Measurements from ENCODE around the gene ABLIM2.

ABLIM2 gene

DNA sequence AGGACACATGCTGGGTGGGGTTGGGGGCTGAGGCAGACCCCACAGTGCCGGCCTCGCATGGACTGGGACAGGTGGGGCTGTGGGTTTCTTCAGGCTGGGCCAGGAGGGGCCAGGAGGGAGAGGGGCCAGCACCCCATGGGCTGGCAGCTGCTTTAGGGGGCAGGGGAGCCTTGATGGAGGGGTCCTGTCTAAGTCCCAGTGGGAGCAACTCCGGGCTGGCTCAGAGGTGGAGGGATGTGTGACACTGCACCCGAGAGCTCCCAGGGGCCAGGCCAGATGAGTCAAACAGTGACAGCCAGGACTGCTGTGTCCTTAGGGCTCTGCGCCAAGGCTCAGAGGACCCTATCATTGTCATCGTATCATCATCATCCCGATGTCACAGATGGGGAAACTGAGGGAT lies 4.4 kb upstream of the ABLIM2 start:
- TF ChIP-seq, protein P1, sequence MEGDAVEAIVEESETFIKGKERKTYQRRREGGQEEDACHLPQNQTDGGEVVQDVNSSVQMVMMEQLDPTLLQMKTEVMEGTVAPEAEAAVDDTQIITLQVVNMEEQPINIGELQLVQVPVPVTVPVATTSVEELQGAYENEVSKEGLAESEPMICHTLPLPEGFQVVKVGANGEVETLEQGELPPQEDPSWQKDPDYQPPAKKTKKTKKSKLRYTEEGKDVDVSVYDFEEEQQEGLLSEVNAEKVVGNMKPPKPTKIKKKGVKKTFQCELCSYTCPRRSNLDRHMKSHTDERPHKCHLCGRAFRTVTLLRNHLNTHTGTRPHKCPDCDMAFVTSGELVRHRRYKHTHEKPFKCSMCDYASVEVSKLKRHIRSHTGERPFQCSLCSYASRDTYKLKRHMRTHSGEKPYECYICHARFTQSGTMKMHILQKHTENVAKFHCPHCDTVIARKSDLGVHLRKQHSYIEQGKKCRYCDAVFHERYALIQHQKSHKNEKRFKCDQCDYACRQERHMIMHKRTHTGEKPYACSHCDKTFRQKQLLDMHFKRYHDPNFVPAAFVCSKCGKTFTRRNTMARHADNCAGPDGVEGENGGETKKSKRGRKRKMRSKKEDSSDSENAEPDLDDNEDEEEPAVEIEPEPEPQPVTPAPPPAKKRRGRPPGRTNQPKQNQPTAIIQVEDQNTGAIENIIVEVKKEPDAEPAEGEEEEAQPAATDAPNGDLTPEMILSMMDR (conservative IDR thresholded peaks at IDR 0.05; ENCODE audit: low read depth, low read length), result no peak
- DNase-seq (ENCODE audit: low read depth), result no peak
- no peak overlapping the region for H3K4me3 ChIP-seq (ENCODE audit: low read length)

DNA sequence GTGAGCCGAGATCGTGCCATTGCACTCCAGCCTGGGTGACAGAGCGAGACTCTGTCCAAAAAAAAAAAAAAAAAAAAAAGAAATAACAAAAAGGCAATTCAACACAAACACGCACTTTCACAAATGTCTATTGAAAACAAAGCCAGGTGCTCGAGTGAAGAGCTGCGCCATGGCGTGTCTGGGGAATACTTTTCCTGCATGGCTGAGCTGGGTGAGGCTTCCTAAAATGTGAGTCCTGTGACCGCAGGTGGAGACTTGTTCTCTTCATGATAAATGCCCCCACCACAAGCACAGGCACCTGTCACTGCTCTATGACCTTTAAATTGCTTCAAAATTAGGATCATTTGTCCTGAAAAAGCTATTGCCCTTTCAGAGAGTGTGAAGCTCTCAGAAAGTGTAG lies 4.0 kb upstream of the ABLIM2 start:
- no peak overlapping the region for H3K4me3 ChIP-seq (ENCODE audit: low read length)
- no peak for DNase-seq (ENCODE audit: low read depth)
- TF ChIP-seq, protein P1 (conservative IDR thresholded peaks at IDR 0.05; ENCODE audit: low read depth, low read length), result no peak

DNA sequence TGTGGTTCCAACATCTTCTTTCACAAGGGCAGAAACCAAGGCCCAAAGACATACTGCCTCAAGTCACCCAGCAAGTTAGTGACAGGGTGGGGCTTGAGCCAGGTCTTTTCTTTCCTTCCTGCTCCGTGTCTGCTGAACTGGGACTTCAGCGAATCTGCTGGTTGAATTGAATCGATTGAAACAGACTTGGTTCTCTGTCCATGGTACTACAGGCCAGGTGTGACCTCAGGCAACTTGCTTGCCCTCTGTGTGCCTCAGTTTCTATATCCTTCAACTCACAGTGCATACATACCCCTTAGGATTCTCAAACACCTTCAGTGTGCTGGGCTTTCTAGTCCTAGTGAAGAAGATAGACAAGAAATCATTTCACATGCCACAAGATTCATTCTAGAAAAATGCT lies 2.0 kb upstream of the ABLIM2 start:
- TF ChIP-seq, protein P1 (conservative IDR thresholded peaks at IDR 0.05; ENCODE audit: low read depth, low read length), result no peak
- no peak overlapping the region for H3K4me3 ChIP-seq (ENCODE audit: low read length)
- no peak for DNase-seq (ENCODE audit: low read depth)

DNA sequence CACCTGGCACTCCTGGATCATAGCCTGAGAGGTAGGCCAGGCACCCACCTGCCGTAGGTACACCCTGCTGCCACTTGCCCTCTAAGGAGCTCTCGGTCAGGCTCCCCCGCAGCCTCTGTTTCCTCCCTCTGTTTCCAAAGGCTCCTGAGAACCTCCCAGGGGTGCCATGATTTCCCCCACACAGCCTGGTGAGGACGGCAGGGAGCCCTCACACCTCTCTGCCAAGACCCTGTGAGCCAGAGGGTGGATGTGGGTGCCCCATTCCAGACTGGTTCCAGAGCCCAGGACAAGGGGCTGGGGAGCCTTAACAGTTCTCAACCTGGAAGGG lies 1.6 kb upstream of the ABLIM2 start:
- TF ChIP-seq, protein P1 (conservative IDR thresholded peaks at IDR 0.05; ENCODE audit: low read depth, low read length), result no peak
- H3K4me3 ChIP-seq (ENCODE audit: low read length), result no peak overlapping the region
- DNase-seq (ENCODE audit: low read depth), result no peak

DNA sequence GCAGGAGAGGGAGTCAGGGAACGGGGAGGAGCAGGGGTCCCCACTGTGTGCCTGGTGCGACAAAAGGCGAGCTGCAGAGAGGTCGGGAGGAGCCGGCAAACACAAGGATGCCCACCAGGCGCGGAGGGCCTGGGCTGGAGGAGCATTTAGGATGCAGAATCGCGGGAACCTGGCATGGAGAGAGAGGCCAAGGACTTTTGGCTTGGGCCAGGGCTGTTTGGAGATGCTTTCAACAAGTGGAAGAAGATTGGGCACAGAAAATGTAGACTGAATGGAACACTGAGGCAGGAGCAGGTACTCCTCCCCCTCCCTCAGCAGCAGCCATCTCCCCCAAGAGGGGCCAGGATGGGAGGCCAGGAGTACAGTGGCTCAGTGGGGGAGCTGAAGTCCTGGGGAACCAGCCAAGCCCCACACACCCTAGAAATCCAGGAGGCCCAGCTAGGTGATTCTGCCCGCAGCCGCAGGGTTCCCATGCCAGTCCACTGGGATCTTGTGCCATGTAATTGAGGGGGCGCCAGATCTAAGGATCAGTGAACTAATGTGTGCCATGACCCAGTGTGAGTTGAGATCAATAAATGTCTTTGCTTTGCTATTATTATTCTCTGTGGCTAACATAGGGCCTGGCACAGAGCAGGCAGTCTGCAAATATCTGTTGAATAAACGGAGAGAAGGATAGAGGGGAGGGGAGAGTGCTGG lies 1.1 kb upstream of the ABLIM2 start:
- TF ChIP-seq, protein P1 (conservative IDR thresholded peaks at IDR 0.05; ENCODE audit: low read depth, low read length), result no peak
- no peak for DNase-seq (ENCODE audit: low read depth)
- H3K4me3 ChIP-seq (ENCODE audit: low read length), result peak overlapping the region; percentile 82

DNA sequence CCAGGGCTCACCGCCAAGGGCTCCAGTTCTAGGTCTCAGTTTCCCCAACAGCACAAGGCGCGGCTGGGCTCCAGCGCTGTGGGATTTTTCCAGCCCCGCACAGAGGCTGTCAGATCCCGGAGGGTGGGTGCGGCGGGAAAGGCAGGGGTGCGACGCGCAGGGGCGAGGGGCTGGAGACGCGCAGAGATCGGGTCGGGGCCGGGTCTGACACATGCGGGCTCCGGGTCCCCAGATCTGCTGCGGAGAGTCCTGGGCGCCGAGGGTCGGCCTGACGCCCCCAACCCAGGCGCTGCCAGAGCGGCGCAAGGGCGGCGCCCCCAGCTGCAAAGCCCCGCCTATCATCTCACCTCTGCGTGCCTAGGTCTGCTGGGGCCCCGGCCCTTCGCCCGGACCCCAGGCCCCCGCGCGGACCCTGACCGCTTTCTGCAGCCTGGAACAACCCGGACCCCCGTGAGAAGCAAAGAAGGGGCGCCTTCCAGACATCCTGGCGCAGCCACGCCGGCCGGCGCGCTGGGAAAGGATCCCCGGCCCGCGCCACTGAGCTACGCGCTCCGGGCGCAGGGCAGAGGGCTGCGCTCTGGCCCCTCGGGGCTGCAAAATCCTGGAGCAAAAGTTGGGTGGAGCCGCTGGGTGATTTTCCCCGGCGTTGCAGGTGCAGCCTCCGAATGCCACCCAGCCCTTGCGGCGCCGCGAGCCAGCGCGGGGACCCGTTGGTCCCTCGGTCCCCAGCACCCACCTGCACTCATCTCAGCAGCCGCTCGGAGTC lies 486 bp downstream of the ABLIM2 start:
- DNase-seq (ENCODE audit: low read depth), result no peak
- peak overlapping the region; percentile 52 for H3K4me3 ChIP-seq (ENCODE audit: low read length)
- TF ChIP-seq, protein P1 (conservative IDR thresholded peaks at IDR 0.05; ENCODE audit: low read depth, low read length), result no peak

DNA sequence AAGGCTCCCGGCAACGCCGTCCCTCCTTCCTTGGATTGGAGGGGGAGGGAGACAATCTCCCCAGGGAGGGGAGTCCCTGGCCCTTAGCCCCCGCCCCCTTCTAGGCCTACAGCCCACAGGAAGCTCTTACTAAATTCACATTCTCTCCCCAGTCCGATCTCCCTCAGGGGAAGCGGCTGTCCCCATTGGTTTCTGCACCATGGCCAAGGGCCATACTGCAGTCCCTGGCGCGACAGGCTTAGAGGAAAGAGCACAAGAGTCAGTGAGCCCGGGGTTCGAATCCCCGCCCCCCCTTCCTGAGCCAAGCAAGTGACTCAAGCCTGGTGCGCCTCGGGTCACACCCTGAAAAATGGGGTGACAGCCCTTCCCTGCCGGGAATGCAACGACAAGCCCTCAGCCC lies 1.1 kb downstream of the ABLIM2 start:
- DNase-seq (ENCODE audit: low read depth), result no peak
- TF ChIP-seq, protein P1 (conservative IDR thresholded peaks at IDR 0.05; ENCODE audit: low read depth, low read length), result no peak
- H3K4me3 ChIP-seq (ENCODE audit: low read length), result no peak overlapping the region

Measured in retinal pigment epithelial cell (primary cell).